Liver (tissue), 9 donors: Measurements from ENCODE around the gene HAUS8. TPM values are rescaled to one million over a fixed set of nuclear protein-coding genes. Genes with fewer than 3 reads are reported as not detected.

Experiments used
- DNase-seq: peaks from one replicate; pipeline ENCODE4 v3.0.0-alpha.2; 2017; ENCODE audit warnings: low spot score
- H3K27ac ChIP-seq, 2 donors: one replicate each; pipeline ENCODE4 v1.7.0; 2013; ENCODE audit warnings: inconsistent platforms in 2 of 2, low read length in 2 of 2, control low read depth in 1 of 2, low read depth in 1 of 2, mild to moderate bottlenecking in 1 of 2
- H3K27me3 ChIP-seq, 4 donors: one replicate each; pipeline versions ENCODE4 v1.6.1 to v1.7.0; 2013; ENCODE audit warnings: low read length in 3 of 4, inconsistent platforms in 1 of 4, mild to moderate bottlenecking in 1 of 4, moderate library complexity in 1 of 4; ENCODE audit not compliant: control insufficient read depth in 4 of 4, insufficient read depth in 4 of 4
- H3K36me3 ChIP-seq, 4 donors: one replicate each; pipeline versions ENCODE4 v1.6.1 to v1.7.0; 2013; ENCODE audit warnings: low read length in 3 of 4, mild to moderate bottlenecking in 3 of 4, low read depth in 1 of 4, moderate library complexity in 1 of 4; ENCODE audit not compliant: control insufficient read depth in 4 of 4, insufficient read depth in 3 of 4
- H3K4me1 ChIP-seq, 4 donors: one replicate each; pipeline versions ENCODE4 v1.6.1 to v1.7.0; 2013; ENCODE audit warnings: low read length in 3 of 4, mild to moderate bottlenecking in 3 of 4, moderate library complexity in 1 of 4; ENCODE audit not compliant: control insufficient read depth in 4 of 4, insufficient read depth in 4 of 4
- H3K4me3 ChIP-seq, 3 donors: one replicate each; pipeline versions ENCODE4 v1.6.1 to v1.7.0; 2013; ENCODE audit warnings: low read length in 3 of 3, control low read depth in 1 of 3, low read depth in 1 of 3, mild to moderate bottlenecking in 1 of 3
- H3K9ac ChIP-seq, 2 donors: one replicate each; pipeline ENCODE4 v1.7.0; 2013; ENCODE audit warnings: low read length in 2 of 2, mild to moderate bottlenecking in 2 of 2, moderate library complexity in 2 of 2, control low read depth in 1 of 2, low read depth in 1 of 2
- H3K9me3 ChIP-seq, 4 donors: one replicate each; pipeline versions ENCODE4 v1.6.1 to v1.7.0; 2013; ENCODE audit warnings: low read length in 3 of 4; ENCODE audit not compliant: control insufficient read depth in 4 of 4
- ATF3 ChIP-seq: IDR thresholded peaks from 2 replicates; pipeline ENCODE4 v1.6.1; 2016; ENCODE audit warnings: antibody characterized with exemption
- CTCF ChIP-seq: fragments of 150-350 bp; IDR thresholded peaks from 2 replicates; pipeline ENCODE4 v1.5.1; 2017; ENCODE audit warnings: improper control_type of control experiment, low read depth, low read length; ENCODE audit not compliant: missing input control
- EGR1 ChIP-seq, 2 donors: IDR thresholded peaks; 2 replicates each; pipeline ENCODE4 v1.6.1; 2016 to 2018; ENCODE audit warnings: antibody characterized with exemption in 2 of 2, low read depth in 2 of 2
- FOXA1 ChIP-seq: IDR thresholded peaks from 2 replicates; pipeline ENCODE4 v1.6.1; 2016; ENCODE audit warnings: antibody characterized with exemption
- GABPA ChIP-seq, 2 donors: IDR thresholded peaks in 1 of 2; conservative IDR thresholded peaks in 1 of 2; 2 replicates each; pipeline ENCODE4 v1.6.1; 2016; ENCODE audit warnings: antibody characterized with exemption in 2 of 2, mild to moderate bottlenecking in 1 of 2, moderate library complexity in 1 of 2
- HNF4A ChIP-seq, 2 donors: conservative IDR thresholded peaks; 2 replicates each; pipeline ENCODE4 v1.6.1; 2016; ENCODE audit warnings: antibody characterized with exemption in 2 of 2, mild to moderate bottlenecking in 2 of 2
- HNF4G ChIP-seq: IDR thresholded peaks from 2 replicates; pipeline ENCODE4 v1.6.1; 2016; ENCODE audit warnings: antibody characterized with exemption
- NR2F2 ChIP-seq: IDR thresholded peaks from 2 replicates; pipeline ENCODE4 v1.6.1; 2016; ENCODE audit warnings: antibody characterized with exemption
- RAD21 ChIP-seq, 2 donors: IDR thresholded peaks; 2 replicates each; pipeline ENCODE4 v1.6.1; 2016; ENCODE audit warnings: antibody characterized with exemption in 2 of 2, mild to moderate bottlenecking in 2 of 2
- REST ChIP-seq: IDR thresholded peaks from 2 replicates; pipeline ENCODE4 v1.6.1; 2016; ENCODE audit warnings: antibody characterized with exemption, mild to moderate bottlenecking
- RXRA ChIP-seq, 2 donors: IDR thresholded peaks; 2 replicates each; pipeline ENCODE4 v1.6.1; 2017 to 2018; ENCODE audit warnings: antibody characterized with exemption in 2 of 2, mild to moderate bottlenecking in 1 of 2
- SP1 ChIP-seq: IDR thresholded peaks from 2 replicates; pipeline ENCODE4 v1.6.1; 2018; ENCODE audit warnings: antibody characterized with exemption, mild to moderate bottlenecking
- WGBS: extraction: QIAGEN DNeasy Blood & Tissue Kit; methylation state at CpG from one replicate; pipeline ENCODE4 v1.1.7; 2013; 5-methylcytosine and 5-hydroxymethylcytosine counted together
- polyA plus RNA-seq, 2 donors: library from polyadenylated mRNA; stranded (reverse) in 1 of 2; unstranded in 1 of 2; fragments of 200-250 nt in 1 of 2; fragments of >200 nt in 1 of 2; fragmentation: Nextera tagmentation in 1 of 2; extraction: Ambion mirVana in 1 of 2; gene quantifications; one replicate each; pipeline versions ENCODE4 v1.2.1 to v1.2.3, GENCODE V29; 2013 to 2015
- total RNA-seq, 2 donors: library from RNA; depleted of rRNA; stranded (reverse); fragments of >200 nt; gene quantifications; one replicate each; pipeline ENCODE4 v1.2.3, GENCODE V29; 2014
- donor health status: healthy.
- donor health status: healthy.
- donor health status: healthy.
- donor health status: healthy.
- donor health status: healthy.

Gene HAUS8
- total and polyA plus RNA-seq, 4 donors, result 3.3 to 5.7 (median 3.8) TPM

GRCh38 chr19:17077447-17078028 lies 2.3 kb upstream of the HAUS8 start:
- no peak overlapping the region for H3K4me3 ChIP-seq
- H3K27ac ChIP-seq, result no peak overlapping the region
- H3K36me3 ChIP-seq, result no peaks in the 10 kb centered on the region
- H3K9me3 ChIP-seq, result no peaks in the 10 kb centered on the region
- no peak overlapping the region for H3K9ac ChIP-seq
- TF ChIP-seq EGR1 (IDR thresholded peaks at IDR 0.05; ENCODE audit: low read depth in 2 of 2) (no peak), GABPA (IDR thresholded peaks at IDR 0.05 in 1 of 2, conservative IDR thresholded peaks at IDR 0.05 in 1 of 2) (no peak), FOXA1 (no peak), REST (no peak), NR2F2 (no peak), RAD21 (IDR thresholded peaks at IDR 0.05) (no peak), HNF4G (no peak), CTCF (no peak), RXRA (IDR thresholded peaks at IDR 0.05) (no peak)
- no peaks in the 10 kb centered on the region for H3K27me3 ChIP-seq
- WGBS, result 87% methylated on average over 17 of the region's 17 CpGs
- DNase-seq, result no peak
- peaks cover 4 to 43% (median 31%) of the 10 kb centered on the region in 4 donors for H3K4me1 ChIP-seq

- no peak for DNase-seq
- TF ChIP-seq FOXA1, result no peak
- TF ChIP-seq ATF3, result no peak
- no peak for TF ChIP-seq HNF4A (conservative IDR thresholded peaks at IDR 0.05)
- no peak for TF ChIP-seq SP1
- TF ChIP-seq RXRA (IDR thresholded peaks at IDR 0.05), result no peak
- H3K27ac ChIP-seq, result peak overlapping the region; percentile 1 to 80
- H3K9ac ChIP-seq, result peak overlapping the region in 1 of 2 donors; percentile 47
- 27% methylated on average over 12 of the region's 12 CpGs for WGBS
- H3K27me3 ChIP-seq, result no peaks in the 10 kb centered on the region
- peak overlapping the region; percentile 70 to 88 (median 78) for H3K4me3 ChIP-seq
- peaks cover 3 to 43% (median 31%) of the 10 kb centered on the region in 4 donors for H3K4me1 ChIP-seq
- H3K36me3 ChIP-seq, result peaks cover 0 to 2% (median 0%) of the 10 kb centered on the region in 4 donors
- H3K9me3 ChIP-seq, result no peaks in the 10 kb centered on the region
Observed at GRCh38 chr19:17076543-17076991, 1.3 kb upstream of the HAUS8 start.
